Measurements from ENCODE around the gene NOC2L.

NOC2L gene

GRCh38 chr1:906600-907420 is 52.2 kb downstream of the NOC2L start:
- TF ChIP-seq CTCF (IDR thresholded peaks at IDR 0.05; ENCODE audit: low read depth, low read length), result no peak
- DNase-seq (ENCODE audit: extremely low read depth, low read depth), result no peak

- DNase-seq (ENCODE audit: extremely low read depth, low read depth), result no peak
- no peak for TF ChIP-seq CTCF (IDR thresholded peaks at IDR 0.05; ENCODE audit: low read depth, low read length)
Observed at GRCh38 chr1:905811-906599, 53.1 kb downstream of the NOC2L start.

GRCh38 chr1:905071-905749 is 53.8 kb downstream of the NOC2L start:
- TF ChIP-seq CTCF (IDR thresholded peaks at IDR 0.05; ENCODE audit: low read depth, low read length), result no peak
- no peak for DNase-seq (ENCODE audit: extremely low read depth, low read depth)

GRCh38 chr1:904310-904950 is 54.6 kb downstream of the NOC2L start:
- peak; percentile 51 for TF ChIP-seq CTCF (IDR thresholded peaks at IDR 0.05; ENCODE audit: low read depth, low read length)
- peak; percentile 48 for DNase-seq (ENCODE audit: extremely low read depth, low read depth)

DNA sequence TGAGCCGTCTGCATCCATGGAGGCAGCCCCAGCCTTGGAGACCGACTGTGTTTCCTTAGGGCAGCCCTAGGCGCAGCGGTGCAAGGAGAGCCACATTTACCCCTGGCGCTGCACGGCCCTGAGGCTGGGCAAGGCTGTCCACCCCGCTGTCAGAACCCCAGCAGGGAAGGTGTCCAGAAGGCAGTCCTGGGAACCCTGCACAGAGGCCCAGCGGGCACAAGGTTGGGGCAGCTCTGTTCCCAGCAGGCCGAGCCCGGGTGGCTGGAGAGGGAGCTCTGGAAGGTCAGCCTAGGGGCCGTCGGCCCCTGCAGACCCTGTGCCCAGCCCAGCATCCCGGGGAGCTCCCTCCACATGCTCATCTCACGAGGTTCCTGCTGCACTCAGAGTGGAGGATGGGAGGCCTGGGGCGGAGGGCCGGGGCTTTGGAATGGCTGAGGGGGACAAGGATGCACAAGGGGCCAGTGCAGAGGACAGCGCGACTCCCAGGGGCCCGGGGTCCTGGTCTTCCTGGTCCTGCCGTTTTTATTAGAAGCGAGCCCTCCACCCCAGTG is 55.3 kb downstream of the NOC2L start:
- TF ChIP-seq CTCF (IDR thresholded peaks at IDR 0.05; ENCODE audit: low read depth, low read length), result no peak
- no peak for DNase-seq (ENCODE audit: extremely low read depth, low read depth)

DNA sequence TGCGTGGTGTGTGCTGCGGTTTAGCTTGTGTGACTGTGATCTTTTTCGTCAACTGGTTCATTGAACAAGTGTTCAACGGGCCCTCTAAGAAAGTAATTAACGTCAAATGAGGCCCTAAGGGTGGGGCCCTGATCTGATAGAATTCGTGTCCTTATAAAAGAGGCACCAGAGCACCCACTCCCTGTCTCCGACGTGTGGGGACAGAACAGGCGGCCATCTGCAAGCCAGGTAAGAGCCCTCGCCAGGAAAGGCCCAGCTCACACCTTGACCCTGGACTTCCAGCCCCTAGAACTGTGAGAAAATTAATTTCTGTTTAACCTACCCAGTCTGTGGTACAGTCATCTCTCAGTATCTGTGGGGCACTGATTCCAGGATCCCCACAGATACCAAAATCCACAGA is 55.8 kb downstream of the NOC2L start:
- no peak for DNase-seq (ENCODE audit: extremely low read depth, low read depth)
- no peak for TF ChIP-seq CTCF (IDR thresholded peaks at IDR 0.05; ENCODE audit: low read depth, low read length)

All from AG09319 (cell line).